Endodermal cell (in vitro differentiated cells): ENCODE measurements around the gene MMS22L. TPM values are rescaled to one million over a fixed set of nuclear protein-coding genes. Genes with fewer than 3 reads are reported as not detected.

Experiments used
- DNase-seq: peaks from one replicate; pipeline ENCODE4 v3.0.0-alpha.2; 2017
- H3K27ac ChIP-seq: 2 replicates; pipeline ENCODE4 v1.5.1; 2013; ENCODE audit warnings: mild to moderate bottlenecking, low read depth, low read length, moderate library complexity
- H3K27me3 ChIP-seq: 2 replicates; pipeline ENCODE4 v1.6.1; 2013; ENCODE audit warnings: mild to moderate bottlenecking, low read length, moderate library complexity; ENCODE audit not compliant: insufficient read depth, control insufficient read depth, poor library complexity, severe bottlenecking
- H3K36me3 ChIP-seq: 2 replicates; pipeline ENCODE4 v1.7.0; 2013; ENCODE audit warnings: mild to moderate bottlenecking, low read length, moderate library complexity; ENCODE audit not compliant: control insufficient read depth, insufficient read depth
- H3K4me1 ChIP-seq: one replicate; pipeline ENCODE4 v1.7.0; 2013; ENCODE audit warnings: low read length; ENCODE audit not compliant: control insufficient read depth, insufficient read depth
- H3K4me3 ChIP-seq: 2 replicates; pipeline ENCODE4 v1.5.1; 2013; ENCODE audit warnings: mild to moderate bottlenecking, low read length, moderate library complexity
- H3K9ac ChIP-seq: 2 replicates; pipeline ENCODE4 v1.6.1; 2013; ENCODE audit warnings: mild to moderate bottlenecking, low read length, moderate library complexity; ENCODE audit not compliant: poor library complexity, severe bottlenecking; ENCODE audit errors: extremely low read depth
- H3K9me3 ChIP-seq: 2 replicates; pipeline ENCODE4 v1.6.1; 2013; ENCODE audit warnings: mild to moderate bottlenecking, low read length, moderate library complexity; ENCODE audit not compliant: control insufficient read depth
- H3K27ac Mint-ChIP-seq: 2 replicates; pipeline ENCODE4 v1.8.0; 2020; ENCODE audit warnings: mixed read lengths
- H3K27me3 Mint-ChIP-seq: 2 replicates; pipeline ENCODE4 v1.8.0; 2021; ENCODE audit warnings: mild to moderate bottlenecking, mixed read lengths; ENCODE audit not compliant: insufficient read depth
- H3K36me3 Mint-ChIP-seq: 2 replicates; pipeline ENCODE4 v1.8.0; 2020; ENCODE audit warnings: low read depth, mixed read lengths
- H3K4me1 Mint-ChIP-seq: 2 replicates; pipeline ENCODE4 v1.8.0; 2020; ENCODE audit warnings: mixed read lengths
- H3K4me3 Mint-ChIP-seq: 2 replicates; pipeline ENCODE4 v1.8.0; 2020; ENCODE audit warnings: mild to moderate bottlenecking, moderate library complexity, mixed read lengths
- H3K9me3 Mint-ChIP-seq: 2 replicates; pipeline ENCODE4 v1.8.0; 2020; ENCODE audit warnings: mild to moderate bottlenecking, mixed read lengths
- CTCF ChIP-seq: fragments of 200-600 bp; sonication (generic); conservative IDR thresholded peaks from 2 replicates; pipeline ENCODE4 v1.5.0; 2021; ENCODE audit warnings: antibody characterized with exemption, mild to moderate bottlenecking
- WGBS, 2 experiments: methylation state at CpG; one replicate each; pipeline versions ENCODE4 v1.1.5 to v1.1.7; 2013; ENCODE audit warnings: missing lambda C conversion rate in 2 of 2, mixed read lengths in 1 of 2; ENCODE audit not compliant: insufficient coverage in 1 of 2, insufficient read length in 1 of 2; 5-methylcytosine and 5-hydroxymethylcytosine counted together
- total RNA-seq, 2 donors: library from RNA; stranded (reverse); fragmentation: NEBNext Ultra II Directional in 1 of 2; extraction: Animal tissue kit (Norgen Biotek cat#: 25700) in 1 of 2; gene quantifications; 2 replicates in 1 of 2; 3 replicates in 1 of 2; pipeline ENCODE4 v1.2.1, GENCODE V29; 2021

The MMS22L gene
- total RNA-seq, 2 donors from 2014 or later: 32.6 to 36.6 TPM

- 83% methylated on average over 3 of the region's 3 CpGs; no CpG with 5 or more reads in 1 of the 2 experiments for WGBS, 2 experiments
- H3K9ac ChIP-seq: no peak overlapping the region
- H3K27me3 ChIP-seq: no peaks in the 10 kb centered on the region
- H3K9me3 ChIP-seq: peaks cover 4% of the 10 kb centered on the region
- Mint-ChIP-seq H3K4me1 (no peaks in the 10 kb centered on the region), H3K4me3 (no peak overlapping the region), H3K27me3 (no peaks in the 10 kb centered on the region), H3K27ac (no peak overlapping the region), H3K36me3 (peaks cover 36% of the 10 kb centered on the region), H3K9me3 (peaks cover 31% of the 10 kb centered on the region)
- TF ChIP-seq CTCF: no peak
- DNase-seq: no peak
- H3K27ac ChIP-seq: no peak overlapping the region
- no peak overlapping the region for H3K4me3 ChIP-seq
- H3K36me3 ChIP-seq: peaks cover 24% of the 10 kb centered on the region
- H3K4me1 ChIP-seq: no peaks in the 10 kb centered on the region
These were observed 129.0 kb downstream of the MMS22L start for GRCh38 chr6:97154015-97154414.

- Histone ChIP-seq H3K9me3 (peaks cover 4% of the 10 kb centered on the region), H3K4me1 (no peaks in the 10 kb centered on the region), H3K9ac (no peak overlapping the region), H3K27ac (no peak overlapping the region), H3K36me3 (peaks cover 27% of the 10 kb centered on the region), H3K4me3 (no peak overlapping the region), H3K27me3 (no peaks in the 10 kb centered on the region)
- peaks cover 12% of the 10 kb centered on the region for H3K36me3 Mint-ChIP-seq
- H3K4me3 Mint-ChIP-seq: no peak overlapping the region
- H3K4me1 Mint-ChIP-seq: no peaks in the 10 kb centered on the region
- no peaks in the 10 kb centered on the region for H3K27me3 Mint-ChIP-seq
- no peak overlapping the region for H3K27ac Mint-ChIP-seq
- no peak for TF ChIP-seq CTCF
- DNase-seq: no peak
- peaks cover 13% of the 10 kb centered on the region for H3K9me3 Mint-ChIP-seq
These were observed 131.4 kb downstream of the MMS22L start for GRCh38 chr6:97151601-97152000.

- no peaks in the 10 kb centered on the region for H3K27me3 ChIP-seq
- H3K36me3 Mint-ChIP-seq: peaks cover 6% of the 10 kb centered on the region
- no peak overlapping the region for H3K4me3 Mint-ChIP-seq
- no peaks in the 10 kb centered on the region for H3K4me1 ChIP-seq
- H3K4me3 ChIP-seq: no peak overlapping the region
- peaks cover 8% of the 10 kb centered on the region for H3K9me3 Mint-ChIP-seq
- TF ChIP-seq CTCF: no peak
- DNase-seq: no peak
- H3K27ac Mint-ChIP-seq: no peak overlapping the region
- no peak overlapping the region for H3K9ac ChIP-seq
- WGBS, 2 experiments: 91 to 95% methylated on average over 1 to 3 of the region's 3 CpGs
- peaks cover 4% of the 10 kb centered on the region for H3K9me3 ChIP-seq
- H3K27ac ChIP-seq: no peak overlapping the region
- peaks cover 27% of the 10 kb centered on the region for H3K36me3 ChIP-seq
- H3K4me1 Mint-ChIP-seq: peaks cover 2% of the 10 kb centered on the region
- H3K27me3 Mint-ChIP-seq: no peaks in the 10 kb centered on the region
These were observed 132.1 kb downstream of the MMS22L start for GRCh38 chr6:97150932-97151331.
